NCI-H2196 (cell line): ENCODE data around the gene MYL5.
"Not testable (repeated sequence)": the region's sequence is repeated elsewhere in the genome, so short reads cannot be mapped to it uniquely, and the experiment has no call there.

Experiments used
- DNase-seq: peaks from one replicate; lab custom pipeline; 2025; ENCODE audit not compliant: unreplicated experiment; lab: John Stamatoyannopoulos, UW

MYL5 gene

DNA sequence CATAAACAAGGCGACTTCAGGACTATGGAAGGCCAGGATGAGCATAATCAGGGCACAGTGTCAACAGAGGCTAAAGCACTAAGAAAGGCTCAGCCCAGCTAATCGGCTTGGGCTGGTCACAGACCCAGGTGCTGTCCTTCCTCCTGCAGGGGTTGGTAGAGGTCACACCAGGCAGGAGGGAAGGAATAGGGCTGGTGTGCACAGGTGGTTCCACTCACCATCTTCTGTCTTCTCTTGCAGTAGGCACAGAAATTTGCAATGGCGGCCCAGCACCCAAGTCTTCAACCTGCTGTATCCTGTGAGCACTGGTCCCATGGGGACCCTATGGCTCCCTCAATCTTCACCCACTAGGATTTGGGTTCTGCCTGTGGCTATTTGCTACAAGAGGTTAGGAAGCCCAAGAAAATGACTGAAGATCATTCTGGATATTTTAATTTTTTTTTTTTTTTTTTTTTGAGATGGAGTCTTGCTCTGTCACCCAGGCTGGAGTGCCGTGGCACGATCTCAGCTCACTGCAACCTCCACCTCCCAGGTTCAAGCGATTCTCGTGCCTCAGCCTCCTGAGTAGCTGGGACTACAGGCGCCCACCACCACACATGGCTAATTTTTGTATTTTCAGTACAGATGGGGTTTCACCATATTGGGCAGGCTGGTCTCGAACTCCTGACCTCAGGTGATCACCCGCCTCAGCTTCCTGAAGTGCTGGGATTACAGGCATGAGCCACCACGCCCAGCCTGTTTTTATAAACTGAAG, 4.4 kb upstream of the MYL5 start:
- DNase-seq, result not testable (repeated sequence)

- no peak for DNase-seq
These were observed 2.6 kb upstream of the MYL5 start for GRCh38 chr4:671769-672168.

DNA sequence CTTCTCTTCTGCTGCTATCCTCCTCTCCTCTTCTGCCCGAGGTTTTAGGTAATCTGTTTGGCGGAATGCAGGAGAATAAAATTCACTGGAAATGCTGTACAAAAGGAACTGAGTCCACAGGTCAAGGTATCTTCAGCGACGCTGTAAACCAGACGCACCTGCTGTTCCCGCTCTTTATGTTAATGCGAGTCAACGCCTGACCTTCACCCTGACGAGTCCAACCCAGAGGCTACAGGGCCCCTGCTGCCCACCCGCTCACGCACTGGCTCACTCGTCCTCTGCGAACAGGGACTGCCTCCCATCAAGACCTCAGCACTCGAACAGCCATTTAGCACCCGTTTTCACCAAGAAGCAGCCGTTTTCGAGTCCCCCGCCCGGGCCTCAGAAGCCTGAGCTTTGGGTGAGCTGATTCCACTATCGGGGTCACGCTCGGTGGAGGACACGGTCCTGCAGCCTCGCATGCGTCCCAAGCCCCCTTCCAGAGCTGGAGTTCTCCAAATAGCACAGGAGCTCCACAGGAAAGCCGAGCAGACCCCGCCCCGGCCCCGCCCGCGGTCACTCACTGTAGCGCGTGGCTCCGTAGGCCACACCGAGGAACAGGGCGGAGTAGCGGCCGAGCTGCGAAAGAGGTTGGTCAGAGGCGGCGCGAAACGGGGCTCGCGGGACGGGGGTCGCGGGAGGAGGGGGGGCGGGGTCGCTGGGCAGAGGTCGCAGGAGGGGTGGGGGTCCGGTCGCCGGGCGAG, 822 bp upstream of the MYL5 start:
- DNase-seq, result peak; percentile 20

GRCh38 chr4:675036-675882, 917 bp downstream of the MYL5 start:
- no peak for DNase-seq

- no peak for DNase-seq
These were observed 1.9 kb downstream of the MYL5 start for GRCh38 chr4:675980-676870.

DNA sequence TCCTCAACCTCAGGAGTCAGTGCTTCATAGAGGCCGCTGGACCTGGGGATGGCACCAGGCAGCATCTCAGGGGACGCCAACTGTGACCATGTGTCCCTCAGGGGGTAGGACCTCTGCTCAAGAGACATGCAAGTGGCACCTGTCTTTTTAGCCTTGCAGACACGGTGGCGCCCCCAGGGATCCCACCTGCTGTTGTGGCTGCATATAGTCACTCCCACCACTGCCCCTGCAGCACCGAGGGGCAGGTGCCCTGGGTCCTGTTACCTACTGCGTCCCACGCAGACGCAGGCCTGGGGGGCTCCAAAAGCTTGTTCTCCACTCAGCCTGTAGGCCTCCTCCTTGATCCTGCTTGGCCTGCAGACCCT, 2.5 kb downstream of the MYL5 start:
- no peak for DNase-seq

DNA sequence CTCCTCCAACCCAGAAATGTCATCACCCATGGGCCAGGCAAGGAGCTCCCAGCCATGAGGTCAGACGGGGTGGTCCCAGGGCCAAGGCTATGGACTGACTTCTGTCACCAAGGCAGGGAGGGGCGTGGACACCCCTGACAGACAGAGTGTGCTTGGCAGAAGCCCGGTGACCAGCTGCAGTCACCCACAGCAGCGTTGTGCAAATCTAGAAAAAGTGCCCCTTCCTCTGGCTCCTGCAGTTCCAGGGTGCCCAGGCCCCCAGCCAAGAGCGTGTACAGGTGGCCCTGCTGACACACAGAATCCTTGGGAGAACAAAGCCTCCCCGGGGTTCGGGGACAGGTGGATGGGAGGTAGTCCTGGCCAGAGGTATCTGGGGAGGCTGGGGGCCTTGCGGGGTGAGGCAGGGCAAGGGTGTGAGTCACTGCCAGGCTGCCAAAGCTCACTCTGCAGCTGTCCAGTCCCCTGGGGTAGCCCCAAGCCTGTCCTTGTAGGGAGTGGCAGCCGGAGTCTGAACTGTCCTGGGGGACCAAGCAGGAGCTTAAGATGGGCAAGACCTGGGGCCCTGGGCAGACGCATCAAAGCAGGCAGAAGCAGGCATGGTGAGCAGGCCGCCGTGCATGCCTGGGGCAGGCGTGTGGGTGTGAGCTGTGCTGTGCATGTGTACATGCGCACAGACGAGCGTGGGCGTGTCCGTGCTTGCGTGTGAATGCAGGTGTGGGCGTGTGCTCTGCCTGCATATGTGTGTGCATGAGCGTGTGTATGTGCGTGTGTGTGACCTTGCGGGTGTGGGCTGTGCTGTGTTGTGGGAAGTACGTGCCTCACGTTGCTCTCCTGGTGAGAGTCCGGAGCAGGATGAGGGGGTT, 3.3 kb downstream of the MYL5 start:
- DNase-seq, result no peak

DNA sequence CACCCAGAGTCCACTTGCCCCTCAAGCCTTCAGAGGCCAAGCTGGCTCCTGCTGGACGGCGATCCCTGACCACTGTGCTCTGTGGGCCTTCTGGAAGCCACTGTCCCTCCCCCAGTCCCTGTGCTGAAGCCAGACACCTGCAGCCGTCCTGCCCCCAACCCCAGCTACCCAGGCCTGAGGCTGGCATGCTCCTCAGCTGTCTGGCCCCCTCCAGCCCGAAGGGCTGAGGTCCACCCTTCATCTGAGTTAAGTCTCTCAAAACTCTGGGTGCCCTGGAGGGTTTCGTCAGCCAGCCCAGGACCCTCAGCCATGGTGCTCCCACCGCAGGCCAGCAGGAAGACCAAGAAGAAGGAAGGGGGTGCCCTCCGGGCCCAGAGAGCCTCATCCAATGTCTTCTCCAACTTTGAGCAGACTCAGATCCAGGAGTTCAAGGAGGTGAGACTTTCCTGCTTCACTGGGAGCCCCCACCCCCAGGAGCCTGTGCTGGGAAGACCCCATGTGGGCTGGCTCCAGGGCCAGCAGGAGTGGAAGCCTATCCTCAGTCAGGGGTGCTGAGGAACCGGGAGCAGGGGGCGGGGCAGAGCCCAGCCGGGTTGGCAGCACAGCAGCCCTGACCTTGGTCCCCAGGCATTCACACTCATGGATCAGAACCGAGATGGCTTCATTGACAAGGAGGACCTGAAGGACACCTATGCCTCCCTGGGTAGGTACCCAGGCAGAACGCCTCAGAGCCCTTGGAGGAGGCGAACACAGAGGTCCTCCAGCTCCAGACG, 4.2 kb downstream of the MYL5 start:
- no peak for DNase-seq

GRCh38 chr4:679104-679481, 4.8 kb downstream of the MYL5 start:
- DNase-seq, result no peak

GRCh38 chr4:679629-680028, 5.3 kb downstream of the MYL5 start:
- no peak for DNase-seq

GRCh38 chr4:680091-680490, 5.7 kb downstream of the MYL5 start:
- no peak for DNase-seq

DNA sequence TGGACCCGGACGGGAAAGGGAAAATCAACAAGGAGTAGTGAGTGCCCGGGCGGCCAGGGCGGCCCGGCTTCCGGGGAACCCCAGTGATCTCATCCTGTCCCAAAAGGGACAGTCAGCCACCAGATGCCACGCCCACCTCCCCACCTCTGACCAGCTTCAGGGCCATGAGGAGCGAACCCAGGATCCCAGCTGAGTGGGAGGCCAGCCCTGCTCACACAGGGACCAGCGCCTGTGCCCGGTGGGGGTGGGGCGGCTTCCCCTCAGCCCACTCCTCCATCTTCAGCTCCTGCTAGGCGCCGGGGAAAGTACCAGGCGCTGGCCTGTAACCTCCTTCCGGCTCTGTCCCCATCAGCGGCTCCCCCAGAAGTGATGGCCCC, 6.2 kb downstream of the MYL5 start:
- DNase-seq, result no peak

GRCh38 chr4:680928-681645, 6.7 kb downstream of the MYL5 start:
- peak; percentile 14 for DNase-seq

- DNase-seq, result peak; percentile 76
These were observed 7.6 kb downstream of the MYL5 start for GRCh38 chr4:681736-682451.

DNA sequence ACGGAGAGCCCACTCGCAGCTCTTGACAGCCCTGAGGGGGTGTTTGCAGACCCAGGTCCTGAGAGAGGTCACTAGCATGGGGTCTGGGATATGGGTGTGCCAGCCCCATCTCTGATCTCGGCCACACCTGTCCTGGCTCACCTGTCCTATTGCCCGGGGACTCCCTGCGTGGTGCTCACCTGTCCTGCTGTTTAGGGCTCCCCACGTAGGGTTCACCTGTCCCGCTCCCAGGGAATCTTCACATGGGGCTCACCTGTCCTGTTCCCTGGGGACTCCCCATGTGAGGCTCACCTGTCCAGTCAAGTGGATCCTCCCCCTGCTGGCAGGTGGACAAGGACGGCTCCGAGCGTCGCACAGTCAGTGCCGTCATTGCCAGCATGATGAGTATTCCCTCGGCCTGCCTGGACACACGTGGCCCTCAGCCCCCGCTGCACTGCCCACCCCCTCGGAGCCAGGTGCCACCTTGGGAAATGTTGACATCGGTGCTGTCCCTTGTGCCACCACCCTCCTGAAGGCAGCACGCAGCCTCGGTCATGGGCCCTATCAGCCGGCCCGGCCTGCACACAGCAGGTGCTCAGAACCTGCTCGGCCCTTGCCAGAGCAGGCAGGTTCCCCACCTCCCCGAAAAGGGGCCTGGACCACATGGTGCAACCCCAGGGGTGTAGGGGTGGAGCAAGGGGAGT, 8.3 kb downstream of the MYL5 start:
- no peak for DNase-seq

DNA sequence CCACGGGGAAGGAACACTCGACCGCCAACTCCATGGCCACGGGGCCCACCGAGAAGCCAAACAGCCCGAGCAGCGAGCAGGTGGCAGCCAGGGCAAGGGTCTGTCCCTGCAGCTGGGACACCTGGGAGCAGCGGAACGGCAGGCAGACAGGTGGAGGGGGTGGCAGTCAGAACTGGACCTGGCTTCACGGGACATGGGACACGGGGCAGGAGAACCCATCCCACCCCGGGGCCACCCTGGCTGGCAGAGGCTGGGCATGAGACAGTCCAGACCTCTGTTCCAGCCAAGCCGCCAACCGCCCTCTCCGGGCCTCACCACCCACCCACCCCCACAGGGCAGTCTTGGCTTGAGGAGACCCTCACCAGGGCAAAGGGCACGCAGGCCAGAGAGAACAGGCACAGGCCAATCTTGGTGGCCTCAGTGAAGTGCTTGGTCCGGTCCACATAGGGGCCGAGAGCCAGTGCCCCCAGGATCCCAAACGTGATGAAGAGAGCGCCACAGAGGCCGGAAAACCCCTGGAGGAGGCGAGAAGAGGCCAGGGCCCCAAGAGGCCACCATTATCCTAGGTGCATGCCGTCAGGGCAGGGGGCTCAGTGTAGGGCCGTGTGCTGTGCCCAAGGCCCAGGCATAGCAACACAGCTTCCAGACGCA, 9.0 kb downstream of the MYL5 start:
- no peak for DNase-seq
